GM12891 (cell line): ENCODE data around the gene DHRS4L2.

Experiments used
- POLR2A ChIP-seq: IDR thresholded peaks from 2 replicates; pipeline ENCODE4 v1.6.1; 2011; ENCODE audit warnings: low read depth, low read length, control low read depth
- POLR2AphosphoS5 ChIP-seq: IDR thresholded peaks from 2 replicates; pipeline ENCODE4 v1.6.1; 2011; ENCODE audit warnings: low read depth, low read length, control low read depth
- POU2F2 ChIP-seq: IDR thresholded peaks from 2 replicates; pipeline ENCODE4 v1.6.1; 2011; ENCODE audit warnings: low read depth, mild to moderate bottlenecking, control low read depth, low read length, moderate library complexity
- SPI1 ChIP-seq: IDR thresholded peaks from 2 replicates; pipeline ENCODE4 v1.6.1; 2011; ENCODE audit warnings: low read depth, low read length, control low read depth
- TAF1 ChIP-seq: IDR thresholded peaks from 2 replicates; pipeline ENCODE4 v1.6.1; 2011; ENCODE audit warnings: low read depth, low read length, control low read depth

GRCh38 chr14:24040692-24041091 lies 52.0 kb downstream of the DHRS4L2 start:
- TF ChIP-seq POLR2A (no peak), POLR2AphosphoS5 (no peak), TAF1 (no peak), SPI1 (no peak), POU2F2 (no peak)
